Pancreas (tissue), 10 donors: ENCODE results near the gene AMY1C. TPM values are rescaled to one million over a fixed set of nuclear protein-coding genes. Genes with fewer than 3 reads are reported as not detected.

ENCODE experiments used
- ATAC-seq, 4 donors: fragments of 200-7000 bp; cut with Tn5 transposase; one replicate each; pipeline versions ENCODE4 v1.8.0 to v1.9.1; 2020; ENCODE audit warnings: mild to moderate bottlenecking in 4 of 4, moderate library complexity in 4 of 4
- DNase-seq, 6 donors: peaks; one replicate each; pipeline ENCODE4 v3.0.0-alpha.2; 2020
- FAIRE-seq: peaks from 2 replicates; lab custom pipeline; 2012; peaks lifted over from hg19 to GRCh38; lab: Jason Lieb, UNC
- H3K27ac ChIP-seq, 4 donors: fragments of 200-600 bp; sonication (generic); 1 replicate in 3 of 4; 2 replicates in 1 of 4; pipeline versions ENCODE4 v1.5.0 to v1.8.0; 2020
- H3K27me3 ChIP-seq, 4 donors: fragments of 200-600 bp; one replicate each; pipeline ENCODE4 v1.8.0; 2021
- H3K36me3 ChIP-seq, 3 donors: fragments of 200-600 bp; sonication (generic) in 1 of 3; one replicate each; pipeline versions ENCODE4 v1.5.0 to v1.8.0; 2020 to 2021
- H3K4me1 ChIP-seq, 3 donors: fragments of 200-600 bp; one replicate each; pipeline ENCODE4 v1.8.0; 2021
- H3K4me3 ChIP-seq, 4 donors: fragments of 200-600 bp; sonication (generic) in 2 of 4; one replicate each; pipeline versions ENCODE4 v1.5.0 to v1.8.0; 2020 to 2021
- H3K9me3 ChIP-seq, 4 donors: fragments of 200-600 bp; one replicate each; pipeline ENCODE4 v1.8.0; 2021
- WGBS, 2 donors: extraction: QIAGEN DNeasy Blood & Tissue Kit; methylation state at CpG; one replicate each; pipeline ENCODE4 v1.1.7; 2013; 5-methylcytosine and 5-hydroxymethylcytosine counted together
- intact Hi-C, 3 donors: fragments of 100-400 bp; cut with DNase I; formaldehyde crosslinking; loops; one replicate each; pipeline versions ENCODE4 v1.11.1 to v1.14.2; 2022
- polyA plus RNA-seq, 2 donors: library from polyadenylated mRNA; stranded (reverse); fragments of 200-250 nt; gene quantifications; one replicate each; pipeline ENCODE4 v1.2.3, GENCODE V29; 2013
- total RNA-seq, 6 donors: library from RNA; stranded (reverse); fragmentation: NEBNext Ultra II Directional in 4 of 6; extraction: Animal tissue kit (Norgen Biotek cat#: 25700) in 4 of 6; gene quantifications; one replicate each; pipeline versions ENCODE4 v1.2.1 to v1.2.4, GENCODE V29; 2021 to 2023
- TF ChIP-seq, protein P1 (sequence below), 4 donors: fragments of 200-600 bp; sonication (generic) in 3 of 4; IDR thresholded peaks; one replicate each; pipeline versions ENCODE4 v1.5.0 to v1.8.0; 2021; ENCODE audit warnings: antibody characterized with exemption in 4 of 4
- donor health status: healthy with polysubstance abuse.
- donor health status: DM: no; HTN: no; CAD: no; lungs with moderate emphysema.
- donor health status: DM: no; HTN: no; CAD: no.
- donor health status: control.
- donor health status: control.
- donor health status: Bipolar disorder and iron deficiency.
- donor health status: DM: yes; HTN: yes; CAD: no.
- donor health status: DM: no; HTN: no; CAD: no.
- donor health status: DM: no; HTN: no; CAD: no.
- donor health status: DM: yes; HTN: yes; CAD: no.

AMY1C gene
- total and polyA plus RNA-seq, 8 donors: 0.12 to 0.43 (median 0.16) TPM; not detected in 5

DNA sequence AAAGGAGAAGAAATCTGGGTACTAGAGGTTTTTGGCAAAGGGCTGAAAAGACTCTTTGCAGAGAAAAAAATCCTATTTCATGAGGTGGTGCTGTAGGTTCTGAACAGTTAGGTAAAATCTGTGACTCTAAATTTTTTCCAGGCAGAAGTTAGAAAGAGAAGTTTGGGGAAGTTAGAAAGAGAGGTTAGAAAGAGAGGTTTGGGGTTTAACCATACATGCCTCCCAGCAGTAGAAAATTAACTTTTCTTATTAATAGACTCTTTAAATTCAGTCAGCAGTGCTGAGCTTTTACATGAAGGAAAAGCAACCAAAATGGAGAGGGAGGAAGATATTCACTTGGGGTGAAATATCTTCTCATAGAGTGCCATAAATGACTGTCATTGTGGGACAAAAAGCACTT is 12.2 kb downstream of the AMY1C start:
- Histone ChIP-seq H3K9me3 (no peaks in the 10 kb centered on the region), H3K4me3 (no peak overlapping the region), H3K4me1 (no peaks in the 10 kb centered on the region), H3K36me3 (no peaks in the 10 kb centered on the region), H3K27me3 (no peaks in the 10 kb centered on the region), H3K27ac (no peak overlapping the region)
- no peak for ATAC-seq
- TF ChIP-seq, protein P1, sequence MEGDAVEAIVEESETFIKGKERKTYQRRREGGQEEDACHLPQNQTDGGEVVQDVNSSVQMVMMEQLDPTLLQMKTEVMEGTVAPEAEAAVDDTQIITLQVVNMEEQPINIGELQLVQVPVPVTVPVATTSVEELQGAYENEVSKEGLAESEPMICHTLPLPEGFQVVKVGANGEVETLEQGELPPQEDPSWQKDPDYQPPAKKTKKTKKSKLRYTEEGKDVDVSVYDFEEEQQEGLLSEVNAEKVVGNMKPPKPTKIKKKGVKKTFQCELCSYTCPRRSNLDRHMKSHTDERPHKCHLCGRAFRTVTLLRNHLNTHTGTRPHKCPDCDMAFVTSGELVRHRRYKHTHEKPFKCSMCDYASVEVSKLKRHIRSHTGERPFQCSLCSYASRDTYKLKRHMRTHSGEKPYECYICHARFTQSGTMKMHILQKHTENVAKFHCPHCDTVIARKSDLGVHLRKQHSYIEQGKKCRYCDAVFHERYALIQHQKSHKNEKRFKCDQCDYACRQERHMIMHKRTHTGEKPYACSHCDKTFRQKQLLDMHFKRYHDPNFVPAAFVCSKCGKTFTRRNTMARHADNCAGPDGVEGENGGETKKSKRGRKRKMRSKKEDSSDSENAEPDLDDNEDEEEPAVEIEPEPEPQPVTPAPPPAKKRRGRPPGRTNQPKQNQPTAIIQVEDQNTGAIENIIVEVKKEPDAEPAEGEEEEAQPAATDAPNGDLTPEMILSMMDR (IDR thresholded peaks at IDR 0.05): no peak
- FAIRE-seq: no peak
- intact Hi-C loops: no loop called here
- DNase-seq: no peak

DNA sequence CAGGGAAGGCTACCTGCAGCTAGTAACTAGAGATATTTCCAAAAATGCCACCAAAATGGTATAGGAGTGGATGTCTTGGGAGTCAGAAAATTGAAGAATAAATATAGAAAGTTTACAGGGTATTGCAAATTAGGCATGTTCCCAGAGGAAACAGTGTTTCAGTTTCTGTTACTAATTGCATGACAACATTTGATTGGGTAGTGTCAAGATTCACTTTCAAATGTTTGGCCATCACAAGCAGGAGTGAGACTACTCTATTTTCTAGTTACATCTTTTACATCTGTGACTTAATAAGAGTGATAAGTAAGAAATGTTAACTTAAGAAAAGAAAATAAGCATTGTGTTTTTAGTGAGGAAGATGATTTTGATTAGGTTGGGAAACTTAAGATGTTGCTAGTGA is 30.2 kb downstream of the AMY1C start:
- Histone ChIP-seq H3K27ac (no peak overlapping the region), H3K9me3 (no peaks in the 10 kb centered on the region), H3K4me1 (no peaks in the 10 kb centered on the region), H3K4me3 (no peak overlapping the region), H3K27me3 (no peaks in the 10 kb centered on the region), H3K36me3 (no peaks in the 10 kb centered on the region)
- FAIRE-seq (no peak), DNase-seq (no peak), ATAC-seq (no peak)
- TF ChIP-seq, protein P1 (IDR thresholded peaks at IDR 0.05): no peak
- intact Hi-C loops: no loop called here

DNA sequence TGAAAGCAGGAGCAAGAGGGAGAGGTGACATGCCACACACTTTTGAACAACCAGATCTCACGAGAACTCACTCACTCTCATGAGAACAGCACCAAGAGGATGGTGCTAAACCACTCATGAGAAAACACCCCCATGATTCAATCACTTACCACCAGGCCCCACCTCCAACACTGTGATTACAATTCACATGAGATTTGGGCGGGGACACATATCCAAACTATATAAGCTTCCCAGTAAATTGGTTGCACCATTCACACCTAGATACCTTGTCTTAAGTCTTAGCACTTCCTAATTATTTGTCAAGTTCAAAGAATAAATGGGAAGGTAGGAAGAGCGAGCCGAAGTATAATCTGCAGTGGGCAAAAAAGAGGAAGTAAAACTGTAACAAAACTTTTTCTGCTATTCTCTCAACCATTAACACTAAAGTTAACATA is 34.3 kb downstream of the AMY1C start:
- H3K4me3 ChIP-seq: no peak overlapping the region
- ATAC-seq: no peak
- TF ChIP-seq, protein P1 (IDR thresholded peaks at IDR 0.05): no peak
- DNase-seq: no peak
- no peaks in the 10 kb centered on the region for H3K4me1 ChIP-seq
- H3K27ac ChIP-seq: no peak overlapping the region
- no peaks in the 10 kb centered on the region for H3K9me3 ChIP-seq
- WGBS, 2 donors: 65 to 68% methylated on average over 4 of the region's 4 CpGs
- intact Hi-C loops: no loop called here
- FAIRE-seq: no peak
- no peaks in the 10 kb centered on the region for H3K36me3 ChIP-seq
- peaks cover 0 to 3% (median 0%) of the 10 kb centered on the region in 4 donors for H3K27me3 ChIP-seq

DNA sequence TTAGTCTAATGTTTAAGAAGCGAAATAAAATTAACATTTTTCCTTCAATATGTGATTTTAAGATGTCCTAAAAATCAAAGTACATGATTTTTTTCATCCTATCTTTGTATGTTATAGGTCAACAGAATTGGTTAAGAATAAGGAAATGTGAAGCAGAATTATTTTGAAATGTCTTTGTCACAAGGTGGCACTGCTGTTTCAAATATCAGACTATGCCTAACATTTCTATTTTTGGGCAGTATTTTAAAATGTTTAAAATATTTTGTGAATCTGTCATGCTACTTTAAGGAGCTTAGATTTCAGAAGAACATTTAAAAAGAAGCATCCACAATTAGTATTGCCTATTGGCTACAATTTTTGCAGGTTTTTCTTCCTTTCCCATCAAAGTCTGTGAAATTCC is 38.7 kb downstream of the AMY1C start:
- peak; percentile 80 for FAIRE-seq
- WGBS, 2 donors: 19 to 28% methylated on average over 1 of the region's 1 CpG

DNA sequence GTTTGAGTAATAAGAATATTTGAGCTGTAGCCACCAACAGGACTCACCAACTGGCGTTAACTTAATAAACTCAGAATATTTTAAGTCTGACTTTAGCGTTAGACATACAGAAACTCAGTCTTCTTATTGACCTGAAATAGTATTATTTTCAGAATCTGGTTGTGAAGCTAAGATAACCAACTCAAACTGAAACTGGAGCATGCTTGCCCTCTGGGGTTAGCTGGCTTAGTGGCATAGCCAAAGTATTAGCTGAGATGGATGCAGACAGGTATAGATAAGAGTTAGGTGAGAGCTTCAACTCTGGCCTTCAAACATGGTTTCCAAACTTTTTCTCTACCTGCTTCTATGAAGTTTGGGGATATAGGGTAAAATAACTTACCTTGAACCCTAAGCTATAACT is 40.5 kb downstream of the AMY1C start:
- WGBS, 2 donors: 80 to 82% methylated on average over 2 of the region's 2 CpGs
- no peak for FAIRE-seq
- ATAC-seq: no peak

More for the DNA sequence above, 38.7 kb downstream of the AMY1C start:
- TF ChIP-seq, protein P1 (IDR thresholded peaks at IDR 0.05): peak in 1 of 4 donors; percentile 17
- Histone ChIP-seq H3K36me3 (no peaks in the 10 kb centered on the region), H3K9me3 (no peaks in the 10 kb centered on the region), H3K27me3 (peaks cover 0 to 3% (median 0%) of the 10 kb centered on the region in 4 donors), H3K4me3 (no peak overlapping the region), H3K4me1 (no peaks in the 10 kb centered on the region), H3K27ac (no peak overlapping the region)
- intact Hi-C loops: no loop called here
- ATAC-seq (no peak), DNase-seq (no peak)

More for the DNA sequence above, 40.5 kb downstream of the AMY1C start:
- Histone ChIP-seq H3K4me3 (no peak overlapping the region), H3K36me3 (no peaks in the 10 kb centered on the region), H3K4me1 (no peaks in the 10 kb centered on the region), H3K27me3 (peaks cover 0 to 3% (median 0%) of the 10 kb centered on the region in 4 donors), H3K9me3 (no peaks in the 10 kb centered on the region), H3K27ac (no peak overlapping the region)
- TF ChIP-seq, protein P1 (IDR thresholded peaks at IDR 0.05): no peak
- intact Hi-C loops: no loop called here
- DNase-seq: no peak

Other genes with a start within 250 kb of the AMY1C start
- 10 to 100 TPM in 5 of 6 donors, 1 to 10 TPM in 1; 8.9 to 28.7 (median 21.1) TPM for gene RNPC3, start 224.2 kb upstream of the AMY1C start, total RNA-seq
- 10 to 100 TPM; 11.5 to 31.8 TPM for gene RNPC3, start 224.2 kb upstream of the AMY1C start, polyA plus RNA-seq
- gene AMY2B, start 178.3 kb upstream of the AMY1C start, total RNA-seq: 1,000 to 10,000 TPM in 3 of 6 donors, 100 to 1,000 TPM in 3; 343 to 2,598 (median 964) TPM
- gene AMY2B, start 178.3 kb upstream of the AMY1C start, polyA plus RNA-seq: 100 to 1,000 TPM; 318 to 597 TPM
- over 10,000 TPM in 1 of 6 donors, 1,000 to 10,000 TPM in 5; 1,431 to 10,733 (median 5,290) TPM for gene AMY2A, start 132.5 kb upstream of the AMY1C start, total RNA-seq
- gene AMY2A, start 132.5 kb upstream of the AMY1C start, polyA plus RNA-seq: 1,000 to 10,000 TPM; 1,297 to 1,480 TPM
- gene AMY1A, start 94.1 kb upstream of the AMY1C start, total RNA-seq: 1 to 10 TPM in 2 of 6 donors, under 1 TPM in 4; 0.38 to 1.7 (median 0.66) TPM
- gene AMY1A, start 94.1 kb upstream of the AMY1C start, polyA plus RNA-seq: not detected
- 1 to 10 TPM in 2 of 6 donors, under 1 TPM in 4; 0.32 to 1.6 (median 0.97) TPM for gene AMY1B, start 53.7 kb upstream of the AMY1C start, total RNA-seq
- 1 to 10 TPM in 1 of 2 donors, under 1 TPM in 1; 0.46 to 1.3 TPM for gene AMY1B, start 53.7 kb upstream of the AMY1C start, polyA plus RNA-seq